Measurements from ENCODE around the gene GCLC.
"Not testable (repeated sequence)": the region's sequence is repeated elsewhere in the genome, so short reads cannot be mapped to it uniquely, and the experiment has no call there.

GCLC gene

GRCh38 chr6:53494076-53494475, 50.8 kb downstream of the GCLC start:
- H3K36me3 ChIP-seq (ENCODE audit: control insufficient read depth, insufficient read depth, low read length): peaks cover 5% of the 10 kb centered on the region
- WGBS, 2 experiments (ENCODE audit: insufficient coverage in 2 of 2): 100% methylated on average over 2 of the region's 4 CpGs; no CpG with 5 or more reads in 1 of the 2 experiments
- H3K4me1 ChIP-seq (ENCODE audit: control insufficient read depth, insufficient read depth, low read length, poor library complexity, severe bottlenecking): peaks cover 8% of the 10 kb centered on the region
- no peak overlapping the region for H3K4me3 ChIP-seq (ENCODE audit: extremely low read depth, insufficient read depth, low read length, poor library complexity, severe bottlenecking)
- H3K9me3 ChIP-seq (ENCODE audit: control insufficient read depth, low read length): no peaks in the 10 kb centered on the region
- H3K27ac ChIP-seq (ENCODE audit: low read depth, low read length, severe bottlenecking): no peak overlapping the region

DNA sequence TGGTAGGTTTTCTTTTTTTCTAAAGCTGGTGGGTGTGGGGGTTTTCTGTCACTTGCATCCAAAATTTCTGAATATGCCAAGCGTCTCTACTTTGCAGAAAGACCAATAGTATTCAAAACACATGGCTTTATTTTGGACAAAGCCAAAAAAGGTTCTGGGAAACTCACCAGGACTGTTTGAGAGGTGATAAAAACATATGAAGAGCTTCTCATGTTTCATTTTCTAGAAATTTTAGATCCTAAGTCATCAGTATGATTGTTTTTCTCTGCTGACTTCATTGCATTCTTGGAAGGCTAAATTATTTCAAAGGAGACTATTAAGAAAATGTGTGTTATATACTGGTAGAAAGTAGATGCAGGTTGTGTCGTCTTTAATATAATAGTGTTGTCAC, 51.3 kb downstream of the GCLC start:
- H3K9me3 ChIP-seq (ENCODE audit: control insufficient read depth, low read length): no peaks in the 10 kb centered on the region
- no peak overlapping the region for H3K27ac ChIP-seq (ENCODE audit: low read depth, low read length, severe bottlenecking)
- 64 to 70% methylated on average over 1 to 2 of the region's 2 CpGs for WGBS, 2 experiments (ENCODE audit: insufficient coverage in 2 of 2)
- peaks cover 8% of the 10 kb centered on the region for H3K4me1 ChIP-seq (ENCODE audit: control insufficient read depth, insufficient read depth, low read length, poor library complexity, severe bottlenecking)
- H3K36me3 ChIP-seq (ENCODE audit: control insufficient read depth, insufficient read depth, low read length): peaks cover under 1% of the 10 kb centered on the region
- no peak overlapping the region for H3K4me3 ChIP-seq (ENCODE audit: extremely low read depth, insufficient read depth, low read length, poor library complexity, severe bottlenecking)

DNA sequence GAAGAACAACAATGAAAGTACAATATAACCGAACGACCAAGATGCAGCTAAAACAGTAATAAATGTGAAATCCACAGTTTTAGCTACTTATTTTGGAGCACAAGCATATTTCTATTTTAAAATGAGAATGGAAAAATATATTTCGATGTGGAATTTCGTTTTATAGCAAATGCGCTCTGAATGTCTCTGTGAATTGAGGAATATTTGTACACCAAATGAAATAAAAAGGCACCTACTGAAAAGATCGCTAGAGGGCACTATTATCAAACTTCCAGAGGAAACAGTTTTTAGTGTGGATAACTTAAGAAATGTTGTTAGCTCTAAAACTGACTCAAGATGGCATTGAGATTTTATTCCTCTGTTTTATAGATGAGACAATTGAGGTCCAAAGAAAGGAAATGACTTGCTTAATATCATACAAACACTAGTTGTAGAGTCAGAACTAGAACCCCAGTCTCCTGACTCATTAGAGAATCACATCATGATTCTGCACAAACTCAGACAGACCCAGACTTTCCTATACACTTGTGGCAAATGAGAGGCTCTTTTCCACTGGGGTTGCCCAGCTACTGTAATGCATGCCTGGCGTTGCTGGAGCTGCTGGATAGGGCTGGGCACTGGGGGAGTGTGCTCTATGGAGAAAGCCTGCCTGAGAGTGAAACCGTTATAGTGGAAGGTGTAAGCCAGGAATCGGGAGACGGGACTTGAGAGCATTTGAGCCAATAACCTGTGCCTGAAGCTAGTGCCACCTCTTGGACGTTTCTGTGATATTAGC, 51.9 kb downstream of the GCLC start:
- H3K27ac ChIP-seq (ENCODE audit: low read depth, low read length, severe bottlenecking): no peak overlapping the region
- H3K9me3 ChIP-seq (ENCODE audit: control insufficient read depth, low read length): no peaks in the 10 kb centered on the region
- no peaks in the 10 kb centered on the region for H3K36me3 ChIP-seq (ENCODE audit: control insufficient read depth, insufficient read depth, low read length)
- peaks cover 8% of the 10 kb centered on the region for H3K4me1 ChIP-seq (ENCODE audit: control insufficient read depth, insufficient read depth, low read length, poor library complexity, severe bottlenecking)
- H3K4me3 ChIP-seq (ENCODE audit: extremely low read depth, insufficient read depth, low read length, poor library complexity, severe bottlenecking): no peak overlapping the region
- WGBS, 2 experiments (ENCODE audit: insufficient coverage in 2 of 2): 36 to 48% methylated on average over 5 of the region's 11 CpGs

DNA sequence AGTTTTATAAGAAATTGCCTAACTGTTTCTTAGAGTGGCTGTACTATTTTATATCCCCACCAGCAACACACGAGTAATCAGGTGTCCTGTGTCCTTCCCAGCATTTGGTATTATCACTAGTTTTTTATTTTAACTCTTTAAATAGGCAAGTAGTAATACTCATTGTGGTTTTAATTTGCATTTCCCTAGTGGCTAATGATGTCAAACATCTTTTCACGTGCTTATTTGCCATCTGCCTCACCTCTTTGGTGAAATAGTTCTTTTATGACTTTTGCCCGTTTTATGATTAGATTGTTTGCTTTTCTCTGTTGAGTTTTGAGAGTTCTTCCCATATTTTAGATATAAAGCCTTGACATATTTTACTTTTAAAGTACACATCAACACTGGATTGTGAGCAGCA, 57.8 kb downstream of the GCLC start:
- Histone ChIP-seq H3K4me1 (ENCODE audit: control insufficient read depth, insufficient read depth, low read length, poor library complexity, severe bottlenecking) (no peaks in the 10 kb centered on the region), H3K27ac (ENCODE audit: low read depth, low read length, severe bottlenecking) (no peak overlapping the region), H3K36me3 (ENCODE audit: control insufficient read depth, insufficient read depth, low read length) (no peaks in the 10 kb centered on the region), H3K9me3 (ENCODE audit: control insufficient read depth, low read length) (no peaks in the 10 kb centered on the region), H3K4me3 (ENCODE audit: extremely low read depth, insufficient read depth, low read length, poor library complexity, severe bottlenecking) (no peak overlapping the region)
- no CpG with 5 or more reads among the region's 3 CpGs for WGBS, 2 experiments (ENCODE audit: insufficient coverage in 2 of 2)

DNA sequence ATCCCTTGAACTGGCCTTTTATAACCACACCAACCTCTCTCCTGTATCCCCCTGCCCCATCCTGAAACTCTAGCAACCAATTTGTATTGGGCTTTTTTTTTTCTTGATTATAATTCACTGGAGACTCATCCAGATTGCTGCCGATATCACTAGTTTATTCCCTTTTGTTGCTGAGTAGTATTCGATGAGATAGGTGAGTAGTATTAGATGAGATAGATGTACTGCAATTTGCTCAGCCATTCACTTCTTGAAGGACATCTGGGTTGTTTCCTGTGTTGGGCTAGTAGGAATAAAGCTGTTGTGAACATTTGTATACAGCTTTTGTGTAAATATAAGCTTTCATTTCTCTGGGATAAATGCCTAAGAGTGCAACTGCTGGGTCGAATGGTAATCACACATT, 58.2 kb downstream of the GCLC start:
- Histone ChIP-seq H3K4me3 (ENCODE audit: extremely low read depth, insufficient read depth, low read length, poor library complexity, severe bottlenecking) (no peak overlapping the region), H3K9me3 (ENCODE audit: control insufficient read depth, low read length) (no peaks in the 10 kb centered on the region), H3K27ac (ENCODE audit: low read depth, low read length, severe bottlenecking) (no peak overlapping the region), H3K36me3 (ENCODE audit: control insufficient read depth, insufficient read depth, low read length) (no peaks in the 10 kb centered on the region), H3K4me1 (ENCODE audit: control insufficient read depth, insufficient read depth, low read length, poor library complexity, severe bottlenecking) (no peaks in the 10 kb centered on the region)
- WGBS, 2 experiments (ENCODE audit: insufficient coverage in 2 of 2): 100% methylated on average over 1 of the region's 3 CpGs; no CpG with 5 or more reads in 1 of the 2 experiments

DNA sequence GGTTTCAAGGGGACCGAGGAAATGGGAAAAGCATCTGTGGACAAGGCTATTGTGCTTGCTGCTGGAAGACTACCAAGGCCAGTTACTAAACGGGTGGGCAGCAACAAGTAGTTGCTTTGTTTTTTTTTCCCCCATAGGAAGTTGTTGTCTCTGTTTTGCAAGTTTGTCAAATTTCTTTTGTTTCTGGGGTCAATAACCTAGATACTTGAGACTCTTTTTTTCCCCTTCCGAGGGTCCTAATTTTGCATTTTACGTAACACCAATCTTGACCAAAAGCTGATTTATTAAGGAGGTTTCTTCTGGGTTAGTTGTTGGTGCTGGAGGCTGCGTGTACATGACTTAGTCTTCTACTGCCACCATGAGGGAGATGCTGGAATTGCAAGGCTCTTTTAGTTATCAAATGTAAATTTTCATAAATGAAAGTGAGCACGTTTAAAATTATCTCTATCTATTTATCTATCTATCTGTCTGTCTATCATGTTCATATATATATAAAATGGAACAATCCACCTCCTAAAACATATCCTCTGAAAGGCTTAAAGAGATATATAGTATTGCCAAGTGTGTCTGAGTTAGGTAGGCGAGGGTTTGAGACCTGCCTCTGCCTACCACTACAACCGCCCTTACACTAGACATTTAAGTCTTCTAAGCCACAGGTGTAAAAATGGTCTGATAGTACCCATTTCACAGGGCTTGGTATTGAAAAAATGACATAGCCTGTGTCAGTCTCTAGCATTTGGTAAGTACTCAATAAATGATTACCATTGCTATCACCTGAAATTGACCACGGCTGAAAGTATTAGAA, 60.2 kb downstream of the GCLC start:
- H3K4me1 ChIP-seq (ENCODE audit: control insufficient read depth, insufficient read depth, low read length, poor library complexity, severe bottlenecking): no peaks in the 10 kb centered on the region
- no peaks in the 10 kb centered on the region for H3K36me3 ChIP-seq (ENCODE audit: control insufficient read depth, insufficient read depth, low read length)
- no peak overlapping the region for H3K27ac ChIP-seq (ENCODE audit: low read depth, low read length, severe bottlenecking)
- WGBS, 2 experiments (ENCODE audit: insufficient coverage in 2 of 2): 60 to 70% methylated on average over 1 of the region's 9 CpGs
- no peak overlapping the region for H3K4me3 ChIP-seq (ENCODE audit: extremely low read depth, insufficient read depth, low read length, poor library complexity, severe bottlenecking)
- no peaks in the 10 kb centered on the region for H3K9me3 ChIP-seq (ENCODE audit: control insufficient read depth, low read length)

DNA sequence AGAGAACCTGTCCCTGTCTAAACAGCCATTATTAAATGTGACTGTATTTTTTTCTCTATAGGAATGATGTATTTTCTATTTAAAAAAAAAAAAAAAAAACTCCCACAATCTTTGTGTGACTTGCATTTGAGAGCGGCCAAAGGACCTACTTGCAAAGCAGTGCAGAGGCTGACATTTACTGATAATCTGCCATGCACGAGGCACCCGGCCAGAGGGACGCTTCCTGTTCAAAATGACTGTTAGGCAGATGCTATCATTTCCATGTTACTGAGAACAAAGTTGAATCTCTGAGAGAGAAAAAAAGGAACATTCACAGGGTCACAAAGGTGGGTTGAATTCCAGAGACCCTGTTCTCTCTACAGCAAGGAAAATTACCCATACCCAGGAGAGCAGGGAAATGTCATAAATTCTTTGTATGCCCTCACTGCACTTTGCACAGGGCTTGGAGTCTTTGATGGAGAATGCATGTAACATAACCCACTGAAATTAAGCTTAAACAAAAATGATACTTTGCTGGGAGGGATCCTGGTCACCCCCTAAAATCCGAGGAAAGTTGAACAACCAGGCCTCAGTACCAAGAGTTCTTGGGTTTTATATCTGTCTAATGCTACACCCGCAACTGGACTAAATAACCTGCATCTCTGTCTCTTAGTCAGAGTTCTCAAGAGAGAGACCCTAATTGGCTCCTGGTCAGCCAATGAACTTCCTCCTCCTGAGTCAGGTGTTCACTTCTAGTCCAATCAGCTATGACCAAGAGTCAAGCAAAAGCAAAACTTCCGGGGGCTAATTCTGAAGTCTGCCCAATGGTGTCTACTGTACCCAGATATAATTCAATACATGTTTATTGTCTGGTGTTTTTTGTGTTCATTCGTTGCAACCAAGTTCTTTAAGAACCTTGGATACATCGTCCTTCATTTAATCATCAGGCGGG, 61.2 kb downstream of the GCLC start:
- no peaks in the 10 kb centered on the region for H3K4me1 ChIP-seq (ENCODE audit: control insufficient read depth, insufficient read depth, low read length, poor library complexity, severe bottlenecking)
- H3K9me3 ChIP-seq (ENCODE audit: control insufficient read depth, low read length): no peaks in the 10 kb centered on the region
- H3K4me3 ChIP-seq (ENCODE audit: extremely low read depth, insufficient read depth, low read length, poor library complexity, severe bottlenecking): no peak overlapping the region
- H3K36me3 ChIP-seq (ENCODE audit: control insufficient read depth, insufficient read depth, low read length): no peaks in the 10 kb centered on the region
- H3K27ac ChIP-seq (ENCODE audit: low read depth, low read length, severe bottlenecking): no peak overlapping the region
- WGBS, 2 experiments (ENCODE audit: insufficient coverage in 2 of 2): 93 to 98% methylated on average over 6 to 7 of the region's 10 CpGs

DNA sequence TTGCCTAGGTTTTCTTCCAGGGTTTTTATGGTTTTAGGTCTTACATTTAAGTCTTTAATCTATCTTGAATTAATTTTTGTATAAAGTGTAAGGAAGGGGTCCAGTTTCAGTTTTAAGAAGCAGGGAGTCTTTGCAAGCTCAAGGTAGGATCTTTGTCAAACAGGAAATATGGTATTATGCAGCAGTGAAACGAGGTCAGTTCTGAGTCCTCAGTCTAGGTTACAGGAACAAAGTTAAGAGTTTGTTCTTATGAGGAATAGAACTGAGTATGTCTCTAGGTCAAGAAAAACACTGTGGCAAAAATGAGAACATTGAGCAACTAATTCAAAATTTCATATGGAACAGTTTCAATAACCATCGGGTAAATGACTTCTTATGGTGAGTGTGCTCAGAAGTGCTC, 63.6 kb downstream of the GCLC start:
- Histone ChIP-seq H3K9me3 (ENCODE audit: control insufficient read depth, low read length) (no peaks in the 10 kb centered on the region), H3K4me1 (ENCODE audit: control insufficient read depth, insufficient read depth, low read length, poor library complexity, severe bottlenecking) (no peaks in the 10 kb centered on the region), H3K27ac (ENCODE audit: low read depth, low read length, severe bottlenecking) (no peak overlapping the region), H3K36me3 (ENCODE audit: control insufficient read depth, insufficient read depth, low read length) (no peaks in the 10 kb centered on the region), H3K4me3 (ENCODE audit: extremely low read depth, insufficient read depth, low read length, poor library complexity, severe bottlenecking) (no peak overlapping the region)
- WGBS, 2 experiments (ENCODE audit: insufficient coverage in 2 of 2): 73 to 100% methylated on average over 1 of the region's 2 CpGs

GRCh38 chr6:53480774-53481173, 64.1 kb downstream of the GCLC start:
- H3K27ac ChIP-seq (ENCODE audit: low read depth, low read length, severe bottlenecking); H3K4me1 ChIP-seq (ENCODE audit: control insufficient read depth, insufficient read depth, low read length, poor library complexity, severe bottlenecking); H3K36me3 ChIP-seq (ENCODE audit: control insufficient read depth, insufficient read depth, low read length); H3K9me3 ChIP-seq (ENCODE audit: control insufficient read depth, low read length); H3K4me3 ChIP-seq (ENCODE audit: extremely low read depth, insufficient read depth, low read length, poor library complexity, severe bottlenecking): not testable (repeated sequence)
- 100% methylated on average over 1 of the region's 4 CpGs; no CpG with 5 or more reads in 1 of the 2 experiments for WGBS, 2 experiments (ENCODE audit: insufficient coverage in 2 of 2)

GRCh38 chr6:53479871-53480270, 65.0 kb downstream of the GCLC start:
- Histone ChIP-seq H3K4me1 (ENCODE audit: control insufficient read depth, insufficient read depth, low read length, poor library complexity, severe bottlenecking) (no peaks in the 10 kb centered on the region), H3K9me3 (ENCODE audit: control insufficient read depth, low read length) (no peaks in the 10 kb centered on the region), H3K36me3 (ENCODE audit: control insufficient read depth, insufficient read depth, low read length) (no peaks in the 10 kb centered on the region), H3K27ac (ENCODE audit: low read depth, low read length, severe bottlenecking) (no peak overlapping the region), H3K4me3 (ENCODE audit: extremely low read depth, insufficient read depth, low read length, poor library complexity, severe bottlenecking) (no peak overlapping the region)
- 88 to 100% methylated on average over 1 of the region's 1 CpG for WGBS, 2 experiments (ENCODE audit: insufficient coverage in 2 of 2)
